ENCODE data around the gene STIM1. TPM values are rescaled to one million over a fixed set of nuclear protein-coding genes. Genes with fewer than 3 reads are reported as not detected.

Gene STIM1
- total RNA-seq, 4 donors from 2014 or later, result 42.4 to 114 (median 72.8) TPM

DNA sequence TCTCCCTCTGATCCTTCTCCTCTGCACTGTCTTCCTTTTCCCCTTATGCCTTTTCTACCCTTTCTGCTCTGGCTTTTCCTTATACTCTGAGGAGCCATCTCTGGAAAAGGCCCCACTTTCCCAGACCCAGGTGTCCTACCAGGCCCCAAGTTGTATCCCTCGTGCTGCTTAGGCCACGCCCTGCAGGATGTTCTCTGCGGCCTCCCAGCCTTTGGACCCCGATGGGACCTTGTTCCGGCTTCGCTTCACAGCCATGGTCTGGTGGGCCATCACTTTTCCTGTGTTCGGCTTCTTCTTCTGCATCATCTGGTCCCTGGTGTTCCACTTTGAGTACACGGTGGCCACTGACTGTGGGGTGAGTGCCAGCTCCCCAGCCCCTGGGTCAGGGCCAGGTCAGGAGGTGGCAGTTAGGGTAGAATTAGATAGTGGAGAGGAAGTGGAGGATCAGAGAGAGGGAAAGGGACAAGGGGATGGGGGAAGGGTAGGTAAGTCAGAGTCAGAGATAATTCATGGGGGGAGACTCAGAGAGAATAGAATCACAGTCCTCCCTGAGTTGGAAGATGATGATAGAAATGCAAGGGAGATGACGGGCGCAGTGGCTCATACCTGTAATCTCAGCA lies 38.2 kb upstream of the STIM1 start:
- TF ChIP-seq, protein P1, sequence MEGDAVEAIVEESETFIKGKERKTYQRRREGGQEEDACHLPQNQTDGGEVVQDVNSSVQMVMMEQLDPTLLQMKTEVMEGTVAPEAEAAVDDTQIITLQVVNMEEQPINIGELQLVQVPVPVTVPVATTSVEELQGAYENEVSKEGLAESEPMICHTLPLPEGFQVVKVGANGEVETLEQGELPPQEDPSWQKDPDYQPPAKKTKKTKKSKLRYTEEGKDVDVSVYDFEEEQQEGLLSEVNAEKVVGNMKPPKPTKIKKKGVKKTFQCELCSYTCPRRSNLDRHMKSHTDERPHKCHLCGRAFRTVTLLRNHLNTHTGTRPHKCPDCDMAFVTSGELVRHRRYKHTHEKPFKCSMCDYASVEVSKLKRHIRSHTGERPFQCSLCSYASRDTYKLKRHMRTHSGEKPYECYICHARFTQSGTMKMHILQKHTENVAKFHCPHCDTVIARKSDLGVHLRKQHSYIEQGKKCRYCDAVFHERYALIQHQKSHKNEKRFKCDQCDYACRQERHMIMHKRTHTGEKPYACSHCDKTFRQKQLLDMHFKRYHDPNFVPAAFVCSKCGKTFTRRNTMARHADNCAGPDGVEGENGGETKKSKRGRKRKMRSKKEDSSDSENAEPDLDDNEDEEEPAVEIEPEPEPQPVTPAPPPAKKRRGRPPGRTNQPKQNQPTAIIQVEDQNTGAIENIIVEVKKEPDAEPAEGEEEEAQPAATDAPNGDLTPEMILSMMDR (IDR thresholded peaks at IDR 0.05), result no peak
- TF ChIP-seq EP300 (IDR thresholded peaks at IDR 0.05) (no peak), POLR2A (IDR thresholded peaks at IDR 0.05) (no peak), POLR2AphosphoS5 (IDR thresholded peaks at IDR 0.05) (no peak)
- H3K9me3 ChIP-seq, result no peaks in the 10 kb centered on the region
- H3K4me3 ChIP-seq, result no peak overlapping the region
- no peak overlapping the region for H3K27ac ChIP-seq
- H3K27me3 ChIP-seq, result no peaks in the 10 kb centered on the region
- no peaks in the 10 kb centered on the region for H3K36me3 ChIP-seq
- no peak for ATAC-seq
- H3K4me1 ChIP-seq, result no peaks in the 10 kb centered on the region
- WGBS, 2 donors (ENCODE audit: low coverage in 1 of 2), result 86 to 100% methylated on average over 2 to 9 of the region's 10 CpGs

DNA sequence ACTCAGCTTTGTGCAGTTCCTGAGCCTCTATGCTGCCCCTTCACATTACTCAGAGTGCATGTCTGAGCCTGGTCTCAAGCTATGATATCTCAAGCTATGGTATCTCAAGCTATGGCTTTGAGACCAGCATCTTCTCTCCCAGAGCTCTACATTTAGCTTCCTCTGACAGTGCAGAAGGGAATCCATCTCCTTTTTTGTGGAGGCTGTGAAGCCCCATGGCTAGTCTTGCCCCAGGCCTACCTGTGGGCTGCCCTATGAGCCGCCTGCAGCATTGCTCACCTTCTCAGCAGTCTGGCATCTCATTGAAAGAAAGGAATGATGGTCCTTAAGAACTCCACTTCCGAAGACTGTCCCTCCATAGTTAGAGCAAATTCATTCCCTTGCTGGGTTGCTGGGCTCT lies 34.5 kb upstream of the STIM1 start:
- 100% methylated on average over 1 of the region's 2 CpGs; no CpG with 5 or more reads in 1 of the 2 donors for WGBS, 2 donors (ENCODE audit: low coverage in 1 of 2)
- H3K36me3 ChIP-seq, result peaks cover 0 to 18% of the 10 kb centered on the region in 2 donors
- H3K4me3 ChIP-seq, result no peak overlapping the region
- no peaks in the 10 kb centered on the region for H3K9me3 ChIP-seq
- H3K27ac ChIP-seq, result no peak overlapping the region
- TF ChIP-seq, protein P1 (IDR thresholded peaks at IDR 0.05), result no peak
- no peak for TF ChIP-seq POLR2A (IDR thresholded peaks at IDR 0.05)
- no peak for ATAC-seq
- no peaks in the 10 kb centered on the region for H3K27me3 ChIP-seq
- no peaks in the 10 kb centered on the region for H3K4me1 ChIP-seq

DNA sequence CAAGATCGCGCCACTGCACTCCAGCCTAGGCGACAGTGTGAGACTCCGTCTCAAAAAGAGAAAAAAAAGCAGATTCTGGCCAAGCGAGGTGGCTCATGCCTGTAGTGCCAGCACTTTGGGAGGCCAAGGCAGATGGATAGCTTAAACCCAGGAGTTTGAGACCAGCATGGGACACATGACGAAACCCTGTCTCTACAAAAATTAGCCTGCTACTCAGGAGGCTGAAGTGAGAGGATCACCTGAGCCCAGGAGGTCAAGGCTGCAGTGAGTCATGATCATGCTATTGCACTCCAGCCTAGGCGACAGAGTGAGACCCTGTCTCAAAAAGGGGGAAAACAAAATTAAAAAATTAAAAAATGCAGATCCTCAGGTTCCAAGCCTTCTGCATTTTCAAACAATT lies 33.2 kb upstream of the STIM1 start:
- no peak for TF ChIP-seq EP300 (IDR thresholded peaks at IDR 0.05)
- TF ChIP-seq POLR2AphosphoS5 (IDR thresholded peaks at IDR 0.05), result no peak
- TF ChIP-seq POLR2A (IDR thresholded peaks at IDR 0.05), result no peak
- TF ChIP-seq, protein P1 (IDR thresholded peaks at IDR 0.05), result no peak
- no peak for ATAC-seq

DNA sequence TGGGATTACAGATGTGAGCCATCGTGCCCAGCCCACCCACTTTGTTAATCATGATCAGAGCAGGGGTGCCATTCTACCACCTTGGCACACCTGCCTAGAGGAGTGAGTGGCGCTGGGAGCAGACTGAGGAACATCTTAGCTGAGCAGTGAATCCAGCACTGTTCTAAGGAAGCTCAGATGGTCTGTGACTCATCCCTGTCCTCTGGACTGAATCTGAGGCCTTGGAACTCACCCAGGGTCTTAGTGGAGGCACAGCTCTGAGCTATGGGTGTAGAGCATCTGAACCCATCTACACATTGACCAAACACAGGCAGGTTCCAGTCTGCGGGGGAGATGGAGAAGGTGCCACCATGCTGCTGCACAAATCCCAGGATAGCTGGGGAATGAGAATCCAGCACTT lies 32.2 kb upstream of the STIM1 start:
- no peak for TF ChIP-seq EP300 (IDR thresholded peaks at IDR 0.05)
- TF ChIP-seq POLR2A (IDR thresholded peaks at IDR 0.05), result no peak
- no peak for TF ChIP-seq POLR2AphosphoS5 (IDR thresholded peaks at IDR 0.05)
- TF ChIP-seq, protein P1 (IDR thresholded peaks at IDR 0.05), result no peak
- H3K9me3 ChIP-seq, result no peaks in the 10 kb centered on the region
- H3K4me1 ChIP-seq, result no peaks in the 10 kb centered on the region
- no peak overlapping the region for H3K4me3 ChIP-seq
- ATAC-seq, result no peak
- no peaks in the 10 kb centered on the region for H3K27me3 ChIP-seq
- H3K36me3 ChIP-seq, result peaks cover 0 to 41% of the 10 kb centered on the region in 2 donors
- 45% methylated on average over 2 of the region's 3 CpGs; no CpG with 5 or more reads in 1 of the 2 donors for WGBS, 2 donors (ENCODE audit: low coverage in 1 of 2)
- no peak overlapping the region for H3K27ac ChIP-seq

More for the DNA sequence above, 33.2 kb upstream of the STIM1 start:
- Histone ChIP-seq H3K27ac (no peak overlapping the region), H3K4me3 (no peak overlapping the region), H3K4me1 (no peaks in the 10 kb centered on the region), H3K27me3 (no peaks in the 10 kb centered on the region), H3K36me3 (peaks cover 0 to 31% of the 10 kb centered on the region in 2 donors), H3K9me3 (no peaks in the 10 kb centered on the region)
- WGBS, 2 donors (ENCODE audit: low coverage in 1 of 2), result 89 to 92% methylated on average over 2 to 4 of the region's 7 CpGs

DNA sequence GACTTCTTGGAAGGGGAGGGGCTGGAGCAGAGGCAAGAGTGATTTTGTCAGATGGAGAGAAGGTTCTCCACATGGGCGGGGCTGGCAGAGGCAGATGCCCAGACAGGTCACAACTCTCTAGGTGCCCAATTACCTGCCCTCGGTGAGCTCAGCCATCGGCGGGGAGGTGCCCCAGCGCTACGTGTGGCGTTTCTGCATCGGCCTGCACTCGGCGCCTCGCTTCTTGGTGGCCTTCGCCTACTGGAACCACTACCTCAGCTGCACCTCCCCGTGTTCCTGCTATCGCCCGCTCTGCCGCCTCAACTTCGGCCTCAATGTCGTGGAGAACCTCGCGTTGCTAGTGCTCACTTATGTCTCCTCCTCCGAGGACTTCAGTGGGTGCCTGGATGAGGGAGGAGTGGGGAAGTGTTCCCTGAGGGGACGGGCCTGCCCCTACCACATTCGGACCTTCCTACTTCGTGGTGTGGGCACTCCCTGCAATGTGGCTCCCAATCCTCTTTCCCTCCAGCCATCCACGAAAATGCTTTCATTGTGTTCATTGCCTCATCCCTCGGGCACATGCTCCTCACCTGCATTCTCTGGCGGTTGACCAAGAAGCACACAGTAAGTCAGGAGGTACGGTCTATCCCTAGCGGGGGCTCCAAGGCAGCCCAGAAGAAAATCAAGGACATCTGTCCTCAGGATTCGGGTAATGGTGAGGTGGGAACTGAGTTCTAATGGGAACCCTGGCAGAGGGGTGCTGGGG lies 31.5 kb upstream of the STIM1 start:
- no peak for ATAC-seq
- no peak overlapping the region for H3K27ac ChIP-seq
- H3K9me3 ChIP-seq, result no peaks in the 10 kb centered on the region
- no peaks in the 10 kb centered on the region for H3K27me3 ChIP-seq
- WGBS, 2 donors (ENCODE audit: low coverage in 1 of 2), result 87 to 92% methylated on average over 2 to 14 of the region's 30 CpGs
- no peak for TF ChIP-seq EP300 (IDR thresholded peaks at IDR 0.05)
- no peak for TF ChIP-seq POLR2AphosphoS5 (IDR thresholded peaks at IDR 0.05)
- TF ChIP-seq, protein P1 (IDR thresholded peaks at IDR 0.05), result no peak
- TF ChIP-seq POLR2A (IDR thresholded peaks at IDR 0.05), result no peak
- no peak overlapping the region for H3K4me3 ChIP-seq
- H3K36me3 ChIP-seq, result peaks cover 0 to 42% of the 10 kb centered on the region in 2 donors
- no peaks in the 10 kb centered on the region for H3K4me1 ChIP-seq

Measured in gastroesophageal sphincter (tissue), 4 donors.